Stimulated activated CD4-positive, alpha-beta T cell treated with anti-CD3 and anti-CD28 coated beads, Interleukin-1b, Interleukin-23, amount 100 ng/mL, for 48 hours (primary cell): Measurements from ENCODE around the gene NCKAP5.
"Not testable (repeated sequence)": the region's sequence is repeated elsewhere in the genome, so short reads cannot be mapped to it uniquely, and the experiment has no call there.

Experiments used
- DNase-seq: peaks from one replicate; pipeline ENCODE4 v3.0.0-alpha.2; 2020

Gene NCKAP5

GRCh38 chr2:132736059-132736458 lies 832.2 kb downstream of the NCKAP5 start:
- no peak for DNase-seq

DNA sequence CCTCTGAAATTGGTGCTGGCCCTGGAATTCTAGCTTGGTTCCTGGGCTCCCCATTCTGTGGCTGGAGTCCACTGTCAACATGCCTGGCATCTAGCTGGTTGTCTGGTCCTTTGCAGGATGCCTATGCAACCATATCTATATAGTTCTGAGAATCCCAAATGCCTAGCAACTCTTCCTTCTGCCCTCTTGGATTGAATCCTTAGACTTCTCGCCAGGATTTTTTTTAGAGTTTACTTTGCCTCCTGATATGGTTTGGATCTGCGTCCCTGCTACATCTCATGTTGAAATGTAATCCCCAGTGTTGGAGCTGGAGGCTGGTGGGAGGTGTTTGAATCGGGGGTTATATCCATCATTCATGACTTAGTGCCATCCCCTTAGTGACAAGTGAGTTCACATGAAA lies 833.3 kb downstream of the NCKAP5 start:
- DNase-seq = no peak

DNA sequence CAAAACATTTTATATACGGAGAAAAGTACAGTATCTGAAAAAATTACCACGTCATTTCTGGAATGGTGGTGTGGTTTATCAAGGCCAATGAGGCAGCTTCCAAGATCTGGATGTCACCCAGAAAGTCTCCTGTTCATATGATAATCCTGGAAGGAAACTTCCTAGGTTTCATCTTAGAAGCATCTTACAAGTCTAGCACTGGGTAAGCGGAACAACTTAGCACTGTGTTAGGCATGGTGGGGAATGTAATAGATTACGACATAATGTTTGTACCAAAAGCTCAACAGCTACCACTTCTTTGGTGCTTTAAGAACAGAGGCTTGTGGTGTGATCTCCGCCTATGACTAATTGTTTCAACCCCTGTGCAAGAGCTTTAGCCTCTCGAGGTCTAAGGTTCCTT lies 835.2 kb downstream of the NCKAP5 start:
- DNase-seq = no peak

DNA sequence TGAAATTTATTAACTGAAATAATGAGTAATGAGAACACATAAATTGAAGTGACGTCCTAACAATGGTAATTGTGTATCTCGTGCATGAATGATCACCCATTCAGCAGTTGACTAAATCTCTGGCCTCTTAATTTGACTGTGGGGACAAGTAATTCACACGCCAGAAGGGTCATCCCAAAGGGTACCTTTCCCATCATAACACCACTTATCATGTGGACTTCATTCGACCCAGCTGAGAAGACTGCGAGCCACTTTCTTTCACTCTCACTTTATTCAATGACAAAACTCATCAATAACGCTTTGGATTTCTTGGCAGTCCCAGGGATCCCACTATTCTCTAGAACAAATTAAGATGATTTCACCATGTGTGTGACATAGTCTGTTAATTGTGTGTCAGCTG lies 835.6 kb downstream of the NCKAP5 start:
- DNase-seq = no peak

DNA sequence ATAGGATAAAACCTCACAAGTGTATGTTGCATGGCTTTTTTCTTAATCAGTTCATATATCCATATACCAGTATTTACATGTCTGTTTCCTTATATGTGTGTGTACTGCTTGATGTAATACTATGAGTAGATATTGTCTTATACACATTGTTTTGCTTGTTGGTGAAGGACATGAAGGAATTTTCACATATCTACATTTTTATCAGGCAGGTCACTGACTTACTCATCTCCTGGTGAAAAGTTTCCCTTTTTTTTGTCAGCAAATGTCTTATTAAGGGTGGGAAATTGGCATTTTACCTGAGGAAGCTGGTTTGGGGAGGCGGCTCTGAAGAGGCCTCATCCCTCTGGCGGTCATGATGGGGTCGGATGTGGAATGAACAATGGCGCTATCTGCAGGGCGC lies 836.8 kb downstream of the NCKAP5 start:
- DNase-seq = no peak

DNA sequence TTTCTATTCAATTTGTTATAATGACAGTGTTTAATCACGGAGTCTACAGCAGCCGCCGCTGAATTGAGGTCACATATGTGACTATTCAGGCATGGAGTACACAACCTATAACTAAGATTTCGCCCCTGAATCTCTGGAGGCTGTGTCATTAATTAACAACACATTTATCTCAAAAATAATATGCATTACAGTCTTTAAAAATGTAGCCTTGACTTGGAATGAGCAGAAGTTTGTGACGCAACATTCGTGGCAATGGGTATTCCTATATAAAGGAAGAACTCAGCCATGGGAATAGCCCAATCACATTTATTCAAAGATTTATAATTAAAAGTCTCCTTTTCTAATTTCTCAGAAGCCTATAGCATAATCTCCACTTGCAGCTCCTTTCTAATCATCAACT lies 837.7 kb downstream of the NCKAP5 start:
- DNase-seq = no peak

DNA sequence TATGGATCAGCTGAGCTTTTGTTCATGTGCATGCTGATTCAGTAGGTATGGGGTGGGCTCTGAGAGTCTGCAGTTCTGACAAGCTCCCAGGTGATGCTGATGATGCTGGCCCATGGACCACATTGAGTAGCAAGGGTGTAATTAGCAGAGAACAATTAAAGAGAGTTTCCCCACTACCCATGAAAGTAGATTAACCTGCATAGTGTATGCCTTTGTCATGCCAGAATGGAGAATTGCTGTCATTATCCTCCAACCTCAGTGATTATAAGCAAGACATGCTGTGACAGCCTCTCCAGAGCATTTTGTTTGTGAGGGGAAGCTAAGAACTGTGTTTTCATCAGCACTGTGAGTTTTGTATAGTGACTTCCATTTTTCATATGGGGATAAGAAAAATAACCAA lies 838.7 kb downstream of the NCKAP5 start:
- no peak for DNase-seq

DNA sequence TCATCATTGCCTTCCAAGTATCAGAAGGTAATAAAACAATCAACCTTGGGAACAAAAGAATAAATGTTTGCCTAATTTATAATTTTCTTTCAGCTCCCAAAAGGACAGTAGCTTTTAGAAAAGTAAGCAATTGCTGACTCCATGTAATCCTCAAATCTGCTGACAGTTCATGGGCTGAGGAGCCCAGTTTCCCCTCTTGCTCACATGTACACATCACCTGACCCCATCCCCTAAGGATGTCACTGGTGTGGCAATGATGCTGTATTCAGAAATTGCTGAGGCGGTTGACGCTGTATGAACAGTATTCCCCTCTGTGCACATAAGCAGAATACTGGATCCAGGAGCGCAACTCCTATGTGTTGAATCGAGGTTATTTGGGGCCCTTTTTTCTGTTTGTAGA lies 842.1 kb downstream of the NCKAP5 start:
- DNase-seq = no peak

DNA sequence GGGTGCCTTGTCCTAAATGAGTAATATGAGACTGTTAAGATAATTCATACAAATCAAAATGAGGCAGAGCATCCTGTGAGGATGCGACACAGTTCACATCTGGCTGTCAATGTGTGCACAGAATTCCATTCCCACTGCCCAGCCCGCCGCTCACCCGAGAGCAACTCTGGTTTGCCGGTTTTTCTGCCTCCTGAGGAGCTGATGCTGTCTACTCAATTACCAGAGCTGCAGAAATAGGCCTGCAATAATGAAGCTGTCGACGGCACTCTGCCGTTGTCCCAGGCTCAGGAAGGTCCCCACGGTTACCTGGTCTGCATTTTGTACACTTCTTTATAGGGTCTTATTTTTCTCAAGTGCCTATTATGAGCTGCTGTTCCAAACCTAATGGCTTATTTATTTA lies 842.5 kb downstream of the NCKAP5 start:
- no peak for DNase-seq

GRCh38 chr2:132725148-132725547 lies 843.1 kb downstream of the NCKAP5 start:
- no peak for DNase-seq

GRCh38 chr2:132721938-132722337 lies 846.3 kb downstream of the NCKAP5 start:
- DNase-seq = no peak

DNA sequence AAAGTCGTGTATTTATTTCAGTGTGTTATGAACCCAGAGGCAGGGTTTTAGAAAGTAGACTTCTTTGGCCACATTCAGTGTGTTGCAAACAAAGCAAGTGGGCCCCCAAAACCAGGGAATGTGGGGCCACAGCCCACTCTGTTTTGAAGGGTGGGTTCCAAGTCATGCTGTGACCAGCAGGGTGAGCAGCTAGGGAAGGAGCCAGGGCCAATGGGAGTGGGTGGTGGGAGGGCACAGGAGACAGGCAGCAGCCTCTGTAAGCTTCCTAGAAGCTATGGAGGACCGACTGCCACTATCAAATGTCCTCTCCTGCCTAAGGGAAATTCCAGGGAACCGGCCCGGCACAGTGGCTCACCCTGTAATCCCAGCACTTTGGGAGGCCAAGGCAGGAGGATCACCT lies 847.9 kb downstream of the NCKAP5 start:
- DNase-seq = no peak

DNA sequence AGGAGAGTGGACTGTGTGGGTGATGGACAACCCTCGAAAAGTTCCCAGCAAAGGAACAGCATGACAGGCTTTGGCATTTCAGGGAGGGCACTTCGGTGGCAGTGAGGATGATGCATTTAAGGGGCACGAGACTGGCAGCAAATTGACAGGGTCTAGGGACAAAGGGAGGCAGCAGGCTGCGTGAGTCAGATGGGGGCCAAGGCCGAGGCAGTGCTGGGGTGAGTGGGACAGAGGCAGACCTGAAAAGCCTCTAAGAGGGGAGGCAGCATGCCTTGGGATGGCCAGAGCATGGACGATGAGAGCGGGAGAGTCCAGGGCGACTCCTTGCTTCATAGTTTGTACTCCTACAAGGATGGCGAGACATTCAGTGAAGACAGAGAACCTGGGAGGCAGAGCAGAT lies 848.8 kb downstream of the NCKAP5 start:
- no peak for DNase-seq

GRCh38 chr2:132716954-132717353 lies 851.3 kb downstream of the NCKAP5 start:
- no peak for DNase-seq

DNA sequence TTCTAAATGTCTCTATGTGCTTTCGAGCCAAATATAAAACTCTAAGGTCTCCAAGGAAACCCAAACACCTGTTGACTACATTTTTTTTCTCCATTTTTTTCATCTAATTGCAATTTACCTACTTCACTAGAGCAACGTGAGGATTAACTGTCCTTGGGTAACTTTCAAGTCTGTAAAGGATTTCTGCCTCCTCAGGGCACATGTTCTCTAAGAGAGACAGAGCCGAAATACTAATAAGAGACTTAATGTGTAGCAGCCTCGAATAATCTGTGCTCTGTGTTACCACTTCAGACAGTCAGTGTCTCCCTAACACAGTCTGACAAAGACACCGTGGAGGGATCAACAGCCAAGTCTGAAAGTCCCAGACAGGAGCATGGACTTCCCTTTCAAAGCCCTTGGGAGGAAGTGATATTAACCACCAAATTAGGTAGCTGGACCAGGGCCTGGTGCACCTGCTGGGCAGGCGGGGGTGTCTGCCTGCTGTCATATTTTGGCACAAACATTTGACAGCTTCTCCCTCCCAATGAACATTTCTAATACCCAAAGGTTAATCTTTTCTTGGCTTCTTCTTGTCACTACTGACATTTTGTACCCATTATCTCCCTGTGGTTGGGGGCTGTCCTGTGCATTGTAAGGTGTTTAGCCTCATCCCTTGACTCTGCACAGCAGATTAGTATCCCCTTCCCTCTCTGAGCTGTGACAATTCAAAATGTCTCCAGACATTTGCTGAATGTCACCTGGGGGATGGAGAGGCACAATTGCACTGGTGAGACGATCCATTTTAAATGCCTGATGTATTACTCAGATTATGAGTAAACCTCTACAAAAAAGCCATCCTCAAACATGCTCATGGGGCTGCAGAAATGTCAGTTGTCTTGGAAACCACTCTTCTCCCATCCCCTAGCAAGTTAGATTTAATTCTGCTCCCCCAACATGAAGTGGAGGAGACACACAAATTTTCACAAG lies 852.6 kb downstream of the NCKAP5 start:
- no peak for DNase-seq

DNA sequence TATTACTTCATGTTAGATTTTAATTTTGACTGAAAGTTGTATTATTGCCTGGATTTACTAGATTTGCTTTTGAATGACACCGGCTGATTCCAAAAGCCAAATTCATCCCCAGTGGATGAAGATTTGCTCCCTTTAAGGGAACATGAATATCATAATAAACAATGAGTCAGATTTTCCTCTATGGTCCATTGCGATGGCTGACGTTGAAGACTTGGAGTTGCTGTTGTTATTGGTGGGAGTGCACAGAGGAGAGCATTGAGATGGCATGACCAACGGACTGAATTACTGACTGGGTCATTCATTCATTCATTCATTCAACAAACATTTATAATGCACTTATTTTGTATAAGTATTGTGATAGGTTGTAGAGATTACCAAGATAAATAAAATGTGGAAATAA lies 864.9 kb downstream of the NCKAP5 start:
- DNase-seq = no peak

GRCh38 chr2:132701810-132702209 lies 866.5 kb downstream of the NCKAP5 start:
- no peak for DNase-seq

- DNase-seq = not testable (repeated sequence)
Observed at GRCh38 chr2:132699802-132700201, 868.5 kb downstream of the NCKAP5 start.

DNA sequence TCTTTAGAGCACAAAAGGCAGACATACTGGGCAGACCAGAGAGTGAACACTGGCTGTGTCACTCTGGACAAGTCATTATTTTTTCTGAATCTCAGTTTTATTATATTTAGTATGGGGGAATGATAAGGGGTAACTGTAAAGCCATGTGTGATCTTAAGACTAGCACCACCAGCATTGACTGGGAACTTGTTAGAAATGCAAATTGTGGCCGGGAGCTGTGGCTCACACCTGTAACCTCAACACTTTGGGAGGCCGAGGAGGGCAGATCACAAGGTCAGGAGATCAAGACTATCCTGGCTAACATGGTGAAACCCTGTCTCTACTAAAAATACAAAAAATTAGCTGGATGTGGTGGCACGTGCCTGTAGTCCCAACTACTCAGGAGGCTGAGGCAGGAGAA lies 869.9 kb downstream of the NCKAP5 start:
- not testable (repeated sequence) for DNase-seq

- DNase-seq = no peak
Observed at GRCh38 chr2:132697556-132698205, 870.6 kb downstream of the NCKAP5 start.

GRCh38 chr2:132692816-132693215 lies 875.4 kb downstream of the NCKAP5 start:
- DNase-seq = no peak

GRCh38 chr2:132691556-132691955 lies 876.7 kb downstream of the NCKAP5 start:
- no peak for DNase-seq

GRCh38 chr2:132690664-132691303 lies 877.5 kb downstream of the NCKAP5 start:
- DNase-seq = no peak

GRCh38 chr2:132681766-132682165 lies 886.5 kb downstream of the NCKAP5 start:
- no peak for DNase-seq
